GM10266 (cell line): ENCODE measurements around the gene LIMK1.

ENCODE experiments used
- DNase-seq: peaks from one replicate; pipeline ENCODE4 v3.0.0; 2012; ENCODE audit errors: extremely low spot score
- TF ChIP-seq, protein P1 (sequence below): IDR thresholded peaks from 2 replicates; pipeline ENCODE4 v1.5.1; 2012; ENCODE audit warnings: mild to moderate bottlenecking, low read depth; ENCODE audit not compliant: control insufficient read depth, insufficient read depth; ENCODE audit errors: missing control alignments

LIMK1 gene

DNA sequence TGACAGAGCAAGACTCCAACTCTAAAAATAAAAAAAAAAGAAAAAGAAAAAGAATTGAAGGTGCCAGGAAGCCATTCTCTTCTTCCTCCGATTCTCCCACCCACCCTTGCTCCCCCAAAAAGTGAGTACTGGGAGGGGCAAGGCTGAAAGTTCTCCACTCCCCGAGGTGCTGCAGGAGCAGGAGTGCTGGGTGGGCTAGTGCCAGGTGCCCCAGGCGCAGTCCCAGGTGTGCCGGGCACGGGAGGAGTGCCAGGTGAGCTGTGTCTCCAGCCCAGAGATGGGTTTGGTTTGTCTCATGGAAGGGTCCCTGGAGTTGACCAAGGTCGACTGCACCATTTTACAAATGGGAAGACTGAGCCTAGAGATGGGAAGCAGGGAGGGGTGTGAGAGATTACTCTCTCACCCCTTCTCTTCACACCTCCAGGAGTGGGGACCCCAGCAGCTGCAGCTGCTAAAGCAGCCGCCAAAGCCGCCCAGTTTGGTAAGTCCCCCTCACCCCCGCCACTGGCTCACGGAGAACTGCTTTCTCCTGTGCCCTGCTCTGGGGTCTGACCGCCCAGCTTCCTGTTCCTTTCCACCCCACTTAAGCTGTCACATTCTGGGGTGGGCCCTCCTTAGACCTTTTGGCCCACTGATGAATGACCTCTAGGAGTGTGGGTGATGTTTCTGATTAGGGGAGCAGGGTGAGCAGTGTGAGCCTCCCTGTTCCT, 26.2 kb upstream of the LIMK1 start:
- TF ChIP-seq, protein P1, sequence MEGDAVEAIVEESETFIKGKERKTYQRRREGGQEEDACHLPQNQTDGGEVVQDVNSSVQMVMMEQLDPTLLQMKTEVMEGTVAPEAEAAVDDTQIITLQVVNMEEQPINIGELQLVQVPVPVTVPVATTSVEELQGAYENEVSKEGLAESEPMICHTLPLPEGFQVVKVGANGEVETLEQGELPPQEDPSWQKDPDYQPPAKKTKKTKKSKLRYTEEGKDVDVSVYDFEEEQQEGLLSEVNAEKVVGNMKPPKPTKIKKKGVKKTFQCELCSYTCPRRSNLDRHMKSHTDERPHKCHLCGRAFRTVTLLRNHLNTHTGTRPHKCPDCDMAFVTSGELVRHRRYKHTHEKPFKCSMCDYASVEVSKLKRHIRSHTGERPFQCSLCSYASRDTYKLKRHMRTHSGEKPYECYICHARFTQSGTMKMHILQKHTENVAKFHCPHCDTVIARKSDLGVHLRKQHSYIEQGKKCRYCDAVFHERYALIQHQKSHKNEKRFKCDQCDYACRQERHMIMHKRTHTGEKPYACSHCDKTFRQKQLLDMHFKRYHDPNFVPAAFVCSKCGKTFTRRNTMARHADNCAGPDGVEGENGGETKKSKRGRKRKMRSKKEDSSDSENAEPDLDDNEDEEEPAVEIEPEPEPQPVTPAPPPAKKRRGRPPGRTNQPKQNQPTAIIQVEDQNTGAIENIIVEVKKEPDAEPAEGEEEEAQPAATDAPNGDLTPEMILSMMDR: no peak
- no peak for DNase-seq

DNA sequence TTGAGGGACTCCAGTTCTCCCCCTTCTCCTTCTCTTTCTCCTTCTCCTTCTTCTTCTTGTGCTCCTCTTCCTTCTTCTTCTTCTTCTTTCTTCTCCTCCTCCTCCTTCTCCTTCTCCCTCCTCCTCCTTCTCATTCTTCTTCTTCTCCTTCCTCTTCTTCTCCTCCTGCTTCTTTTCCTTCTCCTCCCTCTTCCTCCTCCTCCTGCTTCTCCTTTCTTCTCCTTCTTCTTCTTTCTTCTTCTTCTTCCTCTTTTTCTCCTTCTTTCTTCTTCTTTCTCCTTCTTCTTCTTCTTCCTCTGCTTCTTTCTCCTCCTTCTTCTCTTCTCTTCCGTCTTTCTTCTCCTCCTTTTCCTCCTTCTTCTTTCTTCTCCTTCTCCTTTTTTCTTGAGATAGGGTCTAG, 25.6 kb upstream of the LIMK1 start:
- DNase-seq: no peak
- TF ChIP-seq, protein P1: no peak

DNA sequence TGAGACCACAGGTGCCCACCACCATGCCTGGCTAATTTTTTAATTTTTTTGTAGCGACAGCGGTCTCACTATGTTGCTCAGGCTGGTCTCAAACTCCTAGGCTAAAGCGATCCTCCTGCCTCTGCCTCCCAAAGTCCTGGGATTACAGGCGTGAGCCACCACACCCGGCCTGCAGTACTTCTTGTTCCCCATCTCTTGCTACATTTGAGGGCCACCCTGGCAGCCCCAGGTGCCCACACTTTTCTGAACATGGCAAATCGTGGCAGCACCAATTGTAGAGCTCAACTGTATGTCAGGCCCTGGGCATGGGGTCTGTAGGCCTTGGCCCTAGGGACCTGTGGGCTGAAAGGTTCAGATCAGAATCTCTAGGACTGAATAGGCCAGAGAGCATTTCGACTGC, 25.1 kb upstream of the LIMK1 start:
- TF ChIP-seq, protein P1: no peak
- DNase-seq: no peak

DNA sequence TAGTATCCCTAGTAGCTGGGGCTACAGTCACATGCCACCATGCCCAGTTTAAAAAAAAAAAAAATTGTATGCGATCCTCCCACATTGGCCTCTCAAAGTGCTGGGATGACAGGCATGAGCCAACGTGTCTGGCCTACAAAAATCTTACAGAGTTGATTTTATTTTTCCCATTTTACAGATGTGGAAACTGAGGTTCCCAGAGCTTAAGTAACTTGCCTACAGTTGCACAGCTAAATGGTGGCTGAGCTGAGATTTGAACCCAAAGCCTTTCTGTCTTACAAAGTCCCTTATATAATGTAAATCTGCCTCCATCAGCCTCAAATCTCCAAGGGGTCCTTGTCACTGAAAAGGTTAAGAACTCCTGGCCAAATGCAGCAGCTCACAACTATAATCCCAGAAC, 24.6 kb upstream of the LIMK1 start:
- TF ChIP-seq, protein P1: no peak
- DNase-seq: no peak

DNA sequence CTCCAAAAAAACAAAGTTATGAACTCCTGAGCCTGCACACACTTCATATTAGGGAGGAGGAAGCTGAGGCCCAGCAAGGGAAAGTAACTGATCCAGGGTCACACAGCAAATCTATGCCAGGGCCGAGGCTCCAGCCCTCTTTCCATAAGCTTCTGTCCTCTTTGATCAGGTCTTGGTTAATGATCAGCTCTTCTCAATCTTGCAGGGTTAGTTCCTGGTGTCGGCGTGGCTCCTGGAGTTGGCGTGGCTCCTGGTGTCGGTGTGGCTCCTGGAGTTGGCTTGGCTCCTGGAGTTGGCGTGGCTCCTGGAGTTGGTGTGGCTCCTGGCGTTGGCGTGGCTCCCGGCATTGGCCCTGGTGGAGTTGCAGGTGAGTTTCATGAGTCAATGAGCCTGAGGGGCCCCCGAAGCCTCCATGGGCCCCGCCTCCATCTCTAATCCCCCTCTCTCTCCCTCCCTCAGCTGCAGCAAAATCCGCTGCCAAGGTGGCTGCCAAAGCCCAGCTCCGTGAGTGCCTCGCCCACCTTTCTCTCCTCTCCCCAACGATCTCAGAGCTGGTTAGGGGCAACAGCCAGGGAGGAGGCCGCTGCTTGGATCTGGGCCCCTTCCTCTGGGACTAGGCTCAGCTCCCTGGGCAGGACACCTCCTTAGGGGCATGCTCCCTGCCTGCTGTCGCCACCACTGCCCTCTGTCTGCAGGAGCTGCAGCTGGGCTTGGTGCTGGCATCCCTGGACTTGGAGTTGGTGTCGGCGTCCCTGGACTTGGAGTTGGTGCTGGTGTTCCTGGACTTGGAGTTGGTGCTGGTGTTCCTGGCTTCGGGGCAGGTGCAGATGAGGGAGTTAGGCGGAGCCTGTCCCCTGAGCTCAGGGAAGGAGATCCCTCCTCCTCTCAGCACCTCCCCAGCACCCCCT, 23.7 kb upstream of the LIMK1 start:
- DNase-seq: no peak
- TF ChIP-seq, protein P1: no peak

DNA sequence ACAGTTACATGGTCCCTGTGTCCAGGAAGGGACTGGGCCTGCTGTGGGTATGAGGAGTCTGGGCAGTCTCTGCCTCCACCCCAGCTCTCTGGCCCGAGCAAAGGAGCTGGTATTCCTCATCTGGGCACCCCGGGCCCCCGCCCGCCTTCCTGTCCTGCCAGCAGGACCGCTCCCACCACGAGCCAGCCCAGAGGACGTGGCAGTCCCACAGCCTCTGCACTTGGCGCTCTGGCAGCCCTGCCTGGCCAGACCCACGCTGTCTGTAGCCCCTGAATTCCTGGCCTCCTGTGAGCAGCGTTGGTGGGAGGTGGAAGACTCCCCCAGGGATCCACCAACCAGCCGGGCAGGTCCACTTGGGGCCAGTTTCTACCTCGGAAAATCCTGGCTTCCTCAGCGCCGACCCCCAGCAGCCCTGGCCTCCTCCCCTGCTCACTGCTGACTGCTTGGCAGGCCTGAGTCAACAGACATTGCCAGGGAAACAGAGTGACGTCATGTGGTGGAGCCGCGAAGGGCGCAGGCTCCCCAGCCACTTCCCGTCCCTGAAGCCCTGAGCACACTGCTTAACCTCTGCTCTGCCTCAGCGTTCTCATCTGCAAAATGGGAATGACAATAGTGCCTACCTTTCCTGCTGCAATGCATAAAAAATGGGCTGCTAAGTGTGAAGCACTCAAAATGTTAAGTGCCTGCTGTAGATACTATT, 21.6 kb upstream of the LIMK1 start:
- TF ChIP-seq, protein P1: no peak
- peak; percentile 77 for DNase-seq
